Adipocyte (in vitro differentiated cells): ENCODE results near the gene CCL26.
"Not testable (repeated sequence)": the region's sequence is repeated elsewhere in the genome, so short reads cannot be mapped to it uniquely, and the experiment has no call there.

ENCODE experiments used
- DNase-seq: peaks from one replicate; pipeline ENCODE4 v3.0.0-alpha.2; 2015; ENCODE audit warnings: low read depth
- H3K27me3 ChIP-seq: replicated peaks from 2 replicates; pipeline ENCODE4 v1.7.0; 2013; ENCODE audit warnings: mild to moderate bottlenecking, low read length, moderate library complexity; ENCODE audit not compliant: control insufficient read depth, insufficient read depth
- H3K36me3 ChIP-seq: 2 replicates; pipeline ENCODE4 v1.7.0; 2013; ENCODE audit warnings: low read length, mild to moderate bottlenecking, moderate library complexity; ENCODE audit not compliant: control insufficient read depth, insufficient read depth, severe bottlenecking
- H3K4me1 ChIP-seq: 2 replicates; pipeline ENCODE4 v1.7.0; 2013; ENCODE audit warnings: mild to moderate bottlenecking, low read length, moderate library complexity; ENCODE audit not compliant: control insufficient read depth, insufficient read depth
- H3K4me3 ChIP-seq: 2 replicates; pipeline ENCODE4 v1.7.0; 2013; ENCODE audit warnings: mild to moderate bottlenecking, low read length, moderate library complexity
- H3K9ac ChIP-seq: 2 replicates; pipeline ENCODE4 v1.7.0; 2013; ENCODE audit warnings: mild to moderate bottlenecking, low read length, moderate library complexity
- H3K9me3 ChIP-seq: 2 replicates; pipeline ENCODE4 v1.7.0; 2013; ENCODE audit warnings: mild to moderate bottlenecking, low read length, moderate library complexity; ENCODE audit not compliant: control insufficient read depth

Gene CCL26

GRCh38 chr7:75809396-75809795, 37.4 kb upstream of the CCL26 start:
- H3K4me1 ChIP-seq, result no peaks in the 10 kb centered on the region
- no peaks in the 10 kb centered on the region for H3K27me3 ChIP-seq
- H3K9ac ChIP-seq, result no peak overlapping the region
- H3K9me3 ChIP-seq, result peaks cover 22% of the 10 kb centered on the region
- DNase-seq, result peak; percentile 20
- no peak overlapping the region for H3K4me3 ChIP-seq
- no peaks in the 10 kb centered on the region for H3K36me3 ChIP-seq

DNA sequence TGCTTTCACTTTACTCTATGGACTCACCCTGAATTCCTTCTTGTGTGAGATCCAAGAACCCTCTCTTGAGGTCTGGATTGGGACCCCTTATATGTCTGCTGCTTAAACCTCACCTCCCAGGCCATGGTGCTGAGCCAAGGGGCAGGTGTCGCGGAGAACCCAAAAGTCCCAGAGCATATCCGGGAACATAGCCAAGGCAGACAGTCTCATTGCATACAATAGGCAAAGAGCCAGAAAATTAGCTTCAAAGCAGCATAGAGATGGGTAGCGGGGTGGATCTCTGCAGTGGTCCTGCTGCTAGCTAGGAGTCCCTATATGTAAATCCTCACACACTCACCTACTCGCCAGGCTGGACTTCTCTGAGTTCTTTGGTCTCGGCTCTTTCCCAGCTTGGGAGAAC, 36.1 kb upstream of the CCL26 start:
- peaks cover 22% of the 10 kb centered on the region for H3K9me3 ChIP-seq
- H3K4me3 ChIP-seq, result no peak overlapping the region
- no peak for DNase-seq
- no peaks in the 10 kb centered on the region for H3K36me3 ChIP-seq
- no peaks in the 10 kb centered on the region for H3K4me1 ChIP-seq
- no peak overlapping the region for H3K9ac ChIP-seq
- peaks cover 4% of the 10 kb centered on the region for H3K27me3 ChIP-seq

GRCh38 chr7:75807452-75807851, 35.4 kb upstream of the CCL26 start:
- Histone ChIP-seq H3K4me3 (no peak overlapping the region), H3K4me1 (no peaks in the 10 kb centered on the region), H3K9ac (no peak overlapping the region), H3K27me3 (peaks cover 4% of the 10 kb centered on the region), H3K36me3 (no peaks in the 10 kb centered on the region), H3K9me3 (peaks cover 22% of the 10 kb centered on the region)
- no peak for DNase-seq

- peaks cover 4% of the 10 kb centered on the region for H3K27me3 ChIP-seq
- no peak overlapping the region for H3K4me3 ChIP-seq
- no peaks in the 10 kb centered on the region for H3K36me3 ChIP-seq
- H3K9me3 ChIP-seq, result peaks cover 22% of the 10 kb centered on the region
- no peak overlapping the region for H3K9ac ChIP-seq
- H3K4me1 ChIP-seq, result no peaks in the 10 kb centered on the region
- no peak for DNase-seq
Observed at GRCh38 chr7:75806560-75807307, 34.7 kb upstream of the CCL26 start.

- H3K27me3 ChIP-seq, result peaks cover 4% of the 10 kb centered on the region
- no peak for DNase-seq
- no peak overlapping the region for H3K4me3 ChIP-seq
- no peaks in the 10 kb centered on the region for H3K36me3 ChIP-seq
- no peaks in the 10 kb centered on the region for H3K4me1 ChIP-seq
- no peak overlapping the region for H3K9ac ChIP-seq
- peaks cover 22% of the 10 kb centered on the region for H3K9me3 ChIP-seq
Observed at GRCh38 chr7:75804705-75805104, 32.7 kb upstream of the CCL26 start.

DNA sequence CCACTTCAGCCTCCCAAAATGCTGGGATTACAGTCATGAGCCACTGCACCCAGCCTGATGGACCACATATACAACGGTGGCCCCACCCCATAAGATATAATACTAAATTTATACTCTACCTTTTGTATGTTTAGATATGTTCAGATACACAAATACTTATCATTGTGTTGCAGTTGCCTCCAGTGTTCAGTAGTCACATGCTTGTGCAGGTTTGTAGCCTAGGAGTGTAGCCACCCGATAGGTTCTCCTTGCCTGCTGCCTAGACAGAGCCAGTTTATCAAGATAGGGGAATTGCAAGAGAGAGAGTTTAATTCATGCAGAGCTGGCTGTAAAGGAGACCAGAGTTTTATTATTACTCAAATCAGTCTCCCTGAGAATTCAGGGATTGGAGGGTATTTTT, 32.0 kb upstream of the CCL26 start:
- H3K4me1 ChIP-seq, result no peaks in the 10 kb centered on the region
- H3K4me3 ChIP-seq, result no peak overlapping the region
- H3K9me3 ChIP-seq, result peaks cover 22% of the 10 kb centered on the region
- H3K27me3 ChIP-seq, result peaks cover 7% of the 10 kb centered on the region
- H3K9ac ChIP-seq, result no peak overlapping the region
- DNase-seq, result no peak
- no peaks in the 10 kb centered on the region for H3K36me3 ChIP-seq

- DNase-seq, result no peak
- Histone ChIP-seq H3K9me3 (peaks cover 17% of the 10 kb centered on the region), H3K4me1 (no peaks in the 10 kb centered on the region), H3K9ac (no peak overlapping the region), H3K27me3 (peaks cover 7% of the 10 kb centered on the region), H3K4me3 (no peak overlapping the region), H3K36me3 (no peaks in the 10 kb centered on the region)
Observed at GRCh38 chr7:75802552-75802821, 30.5 kb upstream of the CCL26 start.

DNA sequence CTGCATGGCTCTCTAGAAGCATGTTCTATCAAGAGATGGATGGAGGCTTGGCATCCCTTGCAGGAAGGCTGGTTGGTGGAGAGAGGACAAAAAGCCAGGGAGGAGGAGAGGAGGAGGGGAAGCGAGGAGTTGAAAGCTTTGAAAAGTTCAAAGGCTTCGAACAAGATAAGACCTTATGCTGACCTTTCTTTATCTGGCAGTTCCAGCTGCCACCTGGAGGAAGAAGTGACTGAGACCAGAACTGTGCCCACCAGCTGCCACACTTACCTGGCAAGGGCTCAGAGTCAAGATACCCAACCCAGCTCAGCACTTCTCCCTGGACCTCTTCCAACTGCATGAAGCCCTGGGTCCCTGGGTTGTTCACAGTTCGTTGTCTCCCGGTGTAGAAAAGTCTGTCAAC, 26.8 kb upstream of the CCL26 start:
- Histone ChIP-seq H3K9ac (no peak overlapping the region), H3K36me3 (no peaks in the 10 kb centered on the region), H3K9me3 (no peaks in the 10 kb centered on the region), H3K27me3 (peaks cover 7% of the 10 kb centered on the region), H3K4me1 (no peaks in the 10 kb centered on the region), H3K4me3 (no peak overlapping the region)
- DNase-seq, result no peak

DNA sequence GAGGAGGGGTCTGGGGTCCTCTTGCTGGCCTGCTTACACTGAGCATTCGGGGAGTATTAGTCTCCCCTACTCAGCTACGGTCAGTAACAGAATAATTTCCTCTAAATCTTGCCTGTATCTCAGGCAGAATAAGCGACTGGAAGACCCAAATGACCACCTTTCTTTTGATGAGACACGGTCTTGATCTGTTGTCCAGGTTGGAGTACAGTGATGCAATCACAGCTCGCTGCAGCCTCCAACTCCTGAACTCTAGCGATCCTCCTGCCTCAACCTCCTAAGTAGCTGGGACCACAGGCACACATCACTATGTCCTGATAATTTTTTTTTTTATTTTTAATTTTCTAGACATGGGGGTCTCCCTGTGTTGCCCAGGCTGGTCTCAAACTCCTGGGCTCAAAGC, 24.4 kb upstream of the CCL26 start:
- H3K4me3 ChIP-seq, result no peak overlapping the region
- H3K4me1 ChIP-seq, result peaks cover 7% of the 10 kb centered on the region
- no peak overlapping the region for H3K9ac ChIP-seq
- H3K27me3 ChIP-seq, result peaks cover 3% of the 10 kb centered on the region
- DNase-seq, result no peak
- no peaks in the 10 kb centered on the region for H3K9me3 ChIP-seq
- no peaks in the 10 kb centered on the region for H3K36me3 ChIP-seq

DNA sequence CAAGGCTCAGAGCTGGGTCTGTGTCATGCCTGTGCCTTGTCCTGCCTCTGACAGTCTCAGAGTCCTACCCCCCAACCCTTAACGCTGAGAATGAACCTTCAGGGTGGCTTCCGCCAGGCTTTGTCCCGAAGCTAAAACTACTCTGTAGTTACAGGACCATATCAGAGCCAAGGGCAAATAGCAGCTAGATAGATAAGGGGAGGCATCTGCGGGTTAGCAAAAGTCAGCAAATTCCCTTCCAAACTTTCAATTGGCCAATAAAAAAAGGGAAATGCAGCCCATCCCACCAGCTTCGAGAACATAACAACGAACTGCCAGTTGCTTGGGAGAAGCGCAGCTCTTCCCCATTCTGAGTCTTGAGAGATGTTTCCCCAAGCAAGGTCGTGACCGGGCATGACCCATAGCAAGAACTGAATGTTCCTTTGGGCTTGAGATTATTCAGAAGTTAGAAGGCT, 23.8 kb upstream of the CCL26 start:
- Histone ChIP-seq H3K4me3 (no peak overlapping the region), H3K27me3 (peaks cover 3% of the 10 kb centered on the region), H3K9ac (no peak overlapping the region), H3K36me3 (no peaks in the 10 kb centered on the region), H3K9me3 (no peaks in the 10 kb centered on the region), H3K4me1 (peaks cover 10% of the 10 kb centered on the region)
- no peak for DNase-seq

- Histone ChIP-seq H3K4me3 (no peak overlapping the region), H3K9ac (no peak overlapping the region), H3K9me3 (no peaks in the 10 kb centered on the region), H3K36me3 (no peaks in the 10 kb centered on the region), H3K4me1 (peaks cover 10% of the 10 kb centered on the region), H3K27me3 (no peaks in the 10 kb centered on the region)
- no peak for DNase-seq
Observed at GRCh38 chr7:75793676-75794075, 21.7 kb upstream of the CCL26 start.

- not testable (repeated sequence) for DNase-seq, H3K4me3 ChIP-seq, H3K9me3 ChIP-seq, H3K9ac ChIP-seq, H3K27me3 ChIP-seq, H3K36me3 ChIP-seq
- H3K4me1 ChIP-seq, result peaks cover 10% of the 10 kb centered on the region
Observed at GRCh38 chr7:75792567-75792966, 20.6 kb upstream of the CCL26 start.
